HFF-Myc (cell line): ENCODE data around the gene FER.
"Not testable (repeated sequence)": the region's sequence is repeated elsewhere in the genome, so short reads cannot be mapped to it uniquely, and the experiment has no call there.

Experiments
- DNase-seq: peaks from one replicate; pipeline ENCODE4 v3.0.0-alpha.2; 2011; ENCODE audit warnings: low read depth; ENCODE audit errors: extremely low read depth
- H3K4me3 ChIP-seq: replicated peaks from 2 replicates; pipeline ENCODE4 v1.5.1; 2011; ENCODE audit warnings: low read depth, mild to moderate bottlenecking, control low read depth, low read length
- CTCF ChIP-seq: IDR thresholded peaks from 2 replicates; pipeline ENCODE4 v1.5.1; 2012; ENCODE audit warnings: mild to moderate bottlenecking, low read depth, low read length, control low read depth; ENCODE audit errors: missing control alignments

Gene FER

DNA sequence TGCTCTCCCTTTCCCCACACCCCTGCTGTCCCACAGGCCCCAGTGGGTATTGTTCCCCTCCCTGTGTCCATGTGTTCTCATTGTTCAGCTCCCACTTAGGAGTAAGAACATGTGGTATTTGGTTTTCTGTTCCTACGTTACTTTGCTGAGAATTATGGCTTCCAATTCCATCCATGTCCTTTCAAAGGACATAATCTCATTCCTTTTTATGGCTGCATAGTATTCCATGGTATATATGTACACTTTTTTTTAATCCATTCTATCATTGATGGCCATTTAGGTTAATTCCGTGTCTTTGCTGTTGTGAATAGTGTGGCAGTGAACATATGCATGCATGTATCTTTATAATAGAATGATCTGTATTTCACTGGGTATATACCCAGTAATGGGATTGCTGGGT is 25.6 kb downstream of the FER start:
- no peak overlapping the region for H3K4me3 ChIP-seq
- no peak for TF ChIP-seq CTCF
- no peak for DNase-seq

GRCh38 chr5:108774079-108774478 is 26.4 kb downstream of the FER start:
- not testable (repeated sequence) for DNase-seq, H3K4me3 ChIP-seq

- DNase-seq, H3K4me3 ChIP-seq: not testable (repeated sequence)
Observed at GRCh38 chr5:108777582-108777981, 29.9 kb downstream of the FER start.

DNA sequence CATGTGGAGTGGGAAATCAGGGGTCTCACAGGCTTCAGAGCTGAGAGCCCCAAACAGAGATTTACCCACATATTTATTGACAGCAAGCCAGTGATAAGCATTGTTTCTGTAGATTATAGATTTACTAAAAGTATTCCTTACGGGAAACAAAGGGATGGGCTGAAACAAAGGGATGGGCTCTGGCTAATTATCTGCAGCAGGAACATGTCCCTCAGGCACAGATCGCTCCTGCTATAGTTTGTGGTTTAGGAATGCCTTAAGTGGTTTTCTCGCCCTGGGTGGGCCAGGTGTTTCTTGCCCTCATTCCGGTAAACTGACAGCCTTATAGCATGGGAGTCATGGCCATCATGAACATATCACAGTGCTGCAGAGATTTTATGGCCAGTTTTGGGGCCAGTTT is 36.9 kb downstream of the FER start:
- DNase-seq, H3K4me3 ChIP-seq: not testable (repeated sequence)

GRCh38 chr5:108786806-108787483 is 39.2 kb downstream of the FER start:
- DNase-seq = no peak
- TF ChIP-seq CTCF = no peak

GRCh38 chr5:108788142-108788541 is 40.4 kb downstream of the FER start:
- no peak for DNase-seq
- TF ChIP-seq CTCF = no peak
- H3K4me3 ChIP-seq = no peak overlapping the region

More at GRCh38 chr5:108786806-108787483, 39.2 kb downstream of the FER start:
- H3K4me3 ChIP-seq = no peak overlapping the region

- DNase-seq = no peak
- H3K4me3 ChIP-seq = no peak overlapping the region
- TF ChIP-seq CTCF = no peak
Observed at GRCh38 chr5:108793207-108793606, 45.5 kb downstream of the FER start.

DNA sequence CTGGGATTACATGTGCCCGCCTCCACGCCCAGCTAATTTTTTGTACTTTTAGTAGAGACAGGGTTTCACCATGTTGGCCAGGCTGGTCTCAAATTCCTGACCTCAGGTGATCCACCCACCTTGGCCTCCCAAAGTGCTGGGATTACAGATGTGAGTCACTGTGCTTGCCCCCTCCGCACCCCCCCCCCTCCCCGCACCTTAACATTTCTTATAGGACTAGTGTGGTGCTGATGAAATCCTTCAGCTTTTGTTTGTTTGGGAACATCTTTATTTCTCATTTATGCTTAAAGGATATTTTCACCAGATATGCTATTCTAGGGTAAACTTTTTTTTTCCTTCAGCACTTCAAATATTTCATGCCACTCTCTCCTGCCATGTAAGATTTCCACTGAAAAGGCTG is 46.7 kb downstream of the FER start:
- H3K4me3 ChIP-seq, DNase-seq: not testable (repeated sequence)

- no peak overlapping the region for H3K4me3 ChIP-seq
- DNase-seq = no peak
- no peak for TF ChIP-seq CTCF
Observed at GRCh38 chr5:108797396-108797795, 49.7 kb downstream of the FER start.
